Measurements from ENCODE around the gene PSG3.
"Not testable (repeated sequence)": the region's sequence is repeated elsewhere in the genome, so short reads cannot be mapped to it uniquely, and the experiment has no call there.

The PSG3 gene

DNA sequence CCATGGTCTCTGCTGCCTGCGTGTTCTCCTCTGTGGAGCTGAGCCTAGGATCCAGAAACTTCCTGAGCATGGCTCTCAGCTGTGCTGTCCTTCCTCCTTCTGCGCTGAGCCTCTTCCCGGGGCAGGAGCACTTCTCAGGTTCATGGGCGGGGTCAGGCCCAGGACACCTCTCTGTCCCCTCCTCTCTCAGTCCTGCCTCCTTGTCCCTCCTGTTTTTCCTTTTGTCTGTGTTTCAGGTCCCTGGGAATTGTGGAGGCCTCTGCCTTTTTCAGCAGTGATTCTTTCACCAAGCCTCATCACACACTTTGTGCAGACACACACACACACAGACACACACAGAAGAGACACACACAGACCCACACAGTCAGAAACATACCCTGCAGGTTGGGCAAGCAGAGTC is at the start of gene PSG3:
PSG3 (minus strand) TSS at position 101 of the 400 bp plus-strand sequence; CDS start at position 4, 97 bp downstream.
- not testable (repeated sequence) for DNase-seq (ENCODE audit: low spot score); H3K27ac ChIP-seq; H3K4me3 ChIP-seq

DNA sequence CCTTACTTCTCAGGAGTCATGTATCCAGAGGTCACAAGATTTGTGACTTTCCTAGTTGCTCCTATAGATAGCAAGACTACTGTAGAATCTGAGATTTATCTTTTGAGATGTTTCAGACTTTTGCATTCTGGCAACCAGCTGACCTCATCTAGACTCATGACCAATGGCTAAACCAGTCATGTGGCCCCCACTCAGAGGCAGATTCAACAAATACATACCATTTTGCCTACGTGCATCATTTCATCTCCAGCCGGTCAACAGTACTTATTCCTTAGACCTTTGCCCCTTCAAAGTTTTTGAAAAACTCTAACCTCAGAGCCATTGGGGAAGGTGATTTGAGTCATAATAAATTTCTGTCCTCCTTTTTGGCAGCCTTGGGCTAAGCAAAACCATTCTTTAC is 48.5 kb upstream of the PSG3 start:
- H3K4me3 ChIP-seq; H3K27ac ChIP-seq; DNase-seq (ENCODE audit: low spot score): not testable (repeated sequence)

DNA sequence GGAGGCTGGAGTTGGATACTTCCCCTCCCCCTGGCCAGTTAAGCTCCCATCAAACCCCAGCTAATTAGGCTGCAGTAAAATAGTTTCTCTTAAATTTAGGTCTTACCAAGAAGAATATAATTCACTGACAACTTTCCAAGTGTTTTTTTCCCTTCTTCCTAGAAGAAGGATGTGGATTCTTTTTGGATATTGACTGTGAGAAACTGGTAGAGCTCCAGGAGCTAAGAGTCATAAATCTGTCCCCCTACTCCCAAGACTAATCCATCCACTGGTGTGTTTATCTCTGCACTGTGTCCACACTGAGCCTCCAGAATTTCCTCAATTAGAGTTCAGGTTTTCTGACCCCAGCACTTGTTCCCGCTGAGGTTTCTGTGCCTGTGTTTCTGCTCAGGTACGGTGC is 47.5 kb upstream of the PSG3 start:
- not testable (repeated sequence) for H3K27ac ChIP-seq; DNase-seq (ENCODE audit: low spot score); H3K4me3 ChIP-seq

GRCh38 chr19:42776750-42777612 is 36.7 kb upstream of the PSG3 start:
- DNase-seq (ENCODE audit: low spot score); H3K27ac ChIP-seq; H3K4me3 ChIP-seq: not testable (repeated sequence)

DNA sequence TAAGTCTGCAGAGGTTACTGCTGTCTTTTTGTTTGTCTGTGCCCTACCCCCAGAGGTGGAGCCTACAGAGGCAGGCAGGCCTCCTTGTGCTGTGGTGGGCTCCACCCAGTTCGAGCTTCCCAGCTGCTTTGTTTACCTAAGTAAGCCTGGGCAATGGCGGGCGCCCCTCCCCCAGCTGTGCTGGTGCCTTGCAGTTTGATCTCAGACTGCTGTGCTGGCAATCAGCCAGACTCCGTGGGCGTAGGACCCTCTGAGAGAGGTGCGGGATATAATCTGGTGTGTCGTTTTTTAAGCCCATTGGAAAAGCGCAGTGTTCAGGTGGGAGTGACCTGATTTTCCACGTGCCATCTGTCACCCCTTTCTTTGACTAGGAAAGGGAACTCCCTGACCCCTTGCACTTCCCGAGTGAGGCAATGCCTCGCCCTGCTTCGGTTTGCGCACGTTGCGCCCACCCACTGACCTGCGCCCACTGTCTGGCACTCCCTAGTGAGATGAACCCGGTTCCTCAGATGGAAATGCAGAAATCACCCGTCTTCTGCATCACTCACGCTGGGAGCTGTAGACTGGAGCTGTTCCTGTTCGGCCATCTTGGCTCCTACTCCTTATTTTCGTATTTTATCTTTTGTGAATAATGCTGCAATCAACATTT is 34.4 kb upstream of the PSG3 start:
- not testable (repeated sequence) for H3K4me3 ChIP-seq; H3K27ac ChIP-seq; DNase-seq (ENCODE audit: low spot score)

DNA sequence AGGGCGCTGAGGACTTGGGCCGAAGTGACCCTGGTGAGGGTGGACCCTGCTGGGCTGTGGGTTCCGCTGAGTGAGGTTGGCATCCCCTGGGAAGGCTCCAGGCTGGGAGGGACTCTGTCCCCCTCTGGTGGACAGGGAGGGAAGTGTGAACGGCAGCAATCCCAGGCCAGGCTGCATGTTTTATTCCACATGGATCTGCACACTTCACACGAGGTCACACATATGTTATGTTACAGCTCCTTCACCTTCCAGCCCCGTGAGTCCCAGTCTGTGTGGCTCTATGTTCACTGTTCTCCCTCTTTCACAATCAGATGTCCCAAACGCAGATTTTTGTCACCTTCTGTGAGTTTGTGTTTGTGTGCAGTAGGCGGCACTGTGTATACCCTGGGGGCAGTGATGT is 27.0 kb upstream of the PSG3 start:
- not testable (repeated sequence) for H3K4me3 ChIP-seq; H3K27ac ChIP-seq; DNase-seq (ENCODE audit: low spot score)

- H3K27ac ChIP-seq; DNase-seq (ENCODE audit: low spot score); H3K4me3 ChIP-seq: not testable (repeated sequence)
Observed at GRCh38 chr19:42766871-42767270, 26.6 kb upstream of the PSG3 start.

DNA sequence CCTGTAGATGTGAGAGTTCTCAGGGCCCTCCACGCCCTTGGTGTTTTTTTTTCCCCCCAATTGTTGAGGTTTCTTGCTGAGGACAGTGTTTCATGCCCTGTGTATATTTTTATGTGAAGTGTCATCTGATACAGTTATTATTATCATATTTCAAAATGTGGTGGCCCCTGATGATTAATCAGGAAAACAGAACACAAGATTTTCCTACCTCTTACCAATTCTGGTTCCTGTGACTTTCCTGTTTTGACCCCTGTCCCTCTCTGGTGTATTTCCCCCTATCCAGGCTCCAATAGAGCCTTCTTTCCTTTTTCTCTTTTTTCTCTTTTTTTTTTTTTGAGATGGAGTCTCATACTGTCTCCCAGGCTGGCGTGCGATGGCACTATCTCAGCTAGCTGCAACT is 24.6 kb upstream of the PSG3 start:
- no peak overlapping the region for H3K4me3 ChIP-seq
- no peak for TF ChIP-seq CTCF (IDR thresholded peaks at IDR 0.05)
- no peak overlapping the region for H3K27ac ChIP-seq
- no peak for DNase-seq (ENCODE audit: low spot score)

DNA sequence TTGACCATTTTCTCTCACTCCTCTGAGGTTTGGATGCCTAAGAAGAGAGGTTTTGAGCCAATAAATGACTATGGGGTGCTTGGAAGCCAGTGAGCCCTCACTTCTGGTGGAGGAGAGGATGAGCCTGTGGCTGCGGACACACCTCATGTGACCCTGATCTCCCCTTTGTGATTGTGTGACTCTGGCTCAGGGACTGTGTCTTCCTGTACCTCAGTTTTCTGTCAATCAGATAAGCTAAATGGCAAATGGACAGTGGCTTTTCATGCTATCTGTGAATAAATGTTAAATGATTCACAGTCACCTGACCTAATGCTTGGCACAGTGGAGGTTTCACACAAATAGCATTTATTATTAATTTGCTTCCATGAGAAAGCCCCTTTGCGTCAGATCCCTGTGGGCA is 22.5 kb upstream of the PSG3 start:
- H3K27ac ChIP-seq, result no peak overlapping the region
- no peak for TF ChIP-seq CTCF (IDR thresholded peaks at IDR 0.05)
- no peak overlapping the region for H3K4me3 ChIP-seq
- no peak for DNase-seq (ENCODE audit: low spot score)

GRCh38 chr19:42761924-42762295 is 21.6 kb upstream of the PSG3 start:
- not testable (repeated sequence) for H3K27ac ChIP-seq; DNase-seq (ENCODE audit: low spot score); H3K4me3 ChIP-seq

GRCh38 chr19:42760954-42761923 is 21.0 kb upstream of the PSG3 start:
- DNase-seq (ENCODE audit: low spot score); H3K27ac ChIP-seq; H3K4me3 ChIP-seq: not testable (repeated sequence)

DNA sequence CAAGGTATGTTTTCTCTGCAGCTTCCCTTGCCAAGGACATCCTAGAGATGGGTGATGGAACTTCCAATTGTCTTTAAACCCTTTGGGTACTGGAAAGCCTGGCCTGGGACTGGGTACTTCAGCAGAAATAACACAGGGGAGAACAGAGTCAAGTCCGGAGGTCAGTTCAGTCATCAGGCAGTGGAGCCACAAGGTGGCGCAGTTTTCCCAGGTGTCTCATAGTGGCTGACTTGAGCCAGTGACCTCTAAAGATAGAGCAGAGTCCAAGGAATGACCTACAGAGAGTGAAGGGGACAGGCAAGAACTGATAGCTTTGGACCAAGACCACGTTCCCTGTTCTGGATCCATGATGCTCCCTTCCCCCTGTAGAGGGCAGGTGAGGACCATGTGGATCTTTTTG is 18.4 kb upstream of the PSG3 start:
- H3K4me3 ChIP-seq; DNase-seq (ENCODE audit: low spot score); H3K27ac ChIP-seq: not testable (repeated sequence)

DNA sequence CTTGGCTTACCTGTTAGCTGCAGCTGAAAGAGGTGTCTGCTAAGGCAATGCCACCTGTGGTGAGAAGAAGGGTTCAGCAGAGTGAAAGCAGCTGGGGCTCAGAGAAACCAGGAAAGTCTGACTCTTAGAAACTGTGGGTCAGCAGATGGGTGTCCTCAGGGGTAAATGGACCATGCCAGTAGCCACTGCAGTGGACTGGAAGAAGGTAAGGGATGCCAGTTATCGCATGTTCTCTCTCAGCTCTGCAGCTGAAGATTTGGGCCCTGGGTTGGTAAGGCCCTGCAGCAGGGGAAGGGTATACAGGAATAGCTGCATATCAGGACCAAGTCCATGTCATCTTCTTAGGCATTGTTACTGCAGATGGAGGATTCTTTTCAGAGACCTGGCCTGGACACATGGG is 12.0 kb upstream of the PSG3 start:
- not testable (repeated sequence) for H3K4me3 ChIP-seq

DNA sequence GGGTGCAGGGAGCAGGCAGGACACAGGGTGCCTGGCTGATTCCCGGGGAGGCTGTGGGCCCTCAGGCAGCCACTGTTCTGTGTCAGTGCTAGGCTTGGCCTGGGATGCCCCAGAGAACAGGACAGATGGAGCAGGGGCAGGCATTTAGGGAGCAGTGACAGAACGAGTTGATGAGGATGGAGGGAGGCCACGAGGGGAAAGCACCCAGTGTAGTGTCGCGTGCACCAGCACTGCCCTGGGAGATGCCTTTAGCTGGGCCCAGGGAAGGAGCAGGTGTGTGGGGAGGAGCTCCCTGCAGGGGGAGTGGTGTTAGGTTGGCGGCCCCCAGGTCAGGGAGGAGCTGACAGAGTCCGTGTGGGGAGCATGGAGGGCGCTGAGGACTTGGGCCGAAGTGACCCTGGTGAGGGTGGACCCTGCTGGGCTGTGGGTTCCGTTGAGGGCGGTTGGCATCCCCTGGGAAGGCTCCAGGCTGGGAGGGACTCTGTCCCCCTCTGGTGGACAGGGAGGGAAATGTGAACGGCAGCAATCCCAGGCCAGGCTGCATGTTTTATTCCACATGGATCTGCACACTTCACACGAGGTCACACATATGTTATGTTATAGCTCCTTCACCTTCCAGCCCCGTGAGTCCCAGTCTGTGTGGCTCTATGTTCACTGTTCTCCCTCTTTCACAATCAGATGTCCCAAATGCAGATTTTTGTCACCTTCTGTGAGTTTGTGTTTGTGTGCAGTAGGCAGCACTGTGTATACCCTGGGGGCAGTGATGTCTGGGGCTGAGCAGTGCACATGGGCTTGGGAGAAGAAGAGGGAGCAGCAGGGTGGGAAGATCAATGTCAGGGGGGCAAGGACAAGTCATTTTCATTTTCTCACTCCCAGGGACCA is 1.7 kb upstream of the PSG3 start:
- not testable (repeated sequence) for H3K4me3 ChIP-seq; DNase-seq (ENCODE audit: low spot score); H3K27ac ChIP-seq

More for the DNA sequence above, 12.0 kb upstream of the PSG3 start:
- not testable (repeated sequence) for H3K27ac ChIP-seq; DNase-seq (ENCODE audit: low spot score)

DNA sequence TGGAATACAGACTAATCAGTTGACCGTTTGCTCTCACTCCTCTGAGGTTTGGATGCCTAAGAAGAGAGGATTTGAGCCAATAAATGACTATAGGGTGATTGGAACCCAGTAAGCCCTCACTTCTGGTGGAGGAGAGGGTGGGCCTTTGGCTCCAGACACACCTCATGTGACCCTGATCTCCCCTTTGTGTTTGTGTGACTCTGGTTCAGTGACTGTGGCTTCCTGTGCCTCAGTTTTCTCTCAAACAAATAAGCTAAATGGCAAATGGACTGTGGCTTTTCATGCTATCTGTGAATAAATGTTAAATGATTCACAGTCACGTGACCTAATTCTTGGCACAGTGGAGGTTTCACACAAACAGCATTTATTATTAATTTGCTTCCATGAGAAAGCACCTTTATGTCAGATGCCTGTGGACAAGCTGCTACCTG is 2.7 kb downstream of the PSG3 start:
- not testable (repeated sequence) for H3K27ac ChIP-seq; DNase-seq (ENCODE audit: low spot score); H3K4me3 ChIP-seq
